GM19324 (cell line): ENCODE results near the gene UBAP1.
"Not testable (repeated sequence)": the region's sequence is repeated elsewhere in the genome, so short reads cannot be mapped to it uniquely, and the experiment has no call there.

Experiments
- ATAC-seq: cut with Tn5 transposase; IDR thresholded peaks from one replicate; pipeline ENCODE4 v1.9.1; 2021; ENCODE audit warnings: mild to moderate bottlenecking, moderate library complexity; ENCODE audit not compliant: unreplicated experiment, low FRiP score

Gene UBAP1

DNA sequence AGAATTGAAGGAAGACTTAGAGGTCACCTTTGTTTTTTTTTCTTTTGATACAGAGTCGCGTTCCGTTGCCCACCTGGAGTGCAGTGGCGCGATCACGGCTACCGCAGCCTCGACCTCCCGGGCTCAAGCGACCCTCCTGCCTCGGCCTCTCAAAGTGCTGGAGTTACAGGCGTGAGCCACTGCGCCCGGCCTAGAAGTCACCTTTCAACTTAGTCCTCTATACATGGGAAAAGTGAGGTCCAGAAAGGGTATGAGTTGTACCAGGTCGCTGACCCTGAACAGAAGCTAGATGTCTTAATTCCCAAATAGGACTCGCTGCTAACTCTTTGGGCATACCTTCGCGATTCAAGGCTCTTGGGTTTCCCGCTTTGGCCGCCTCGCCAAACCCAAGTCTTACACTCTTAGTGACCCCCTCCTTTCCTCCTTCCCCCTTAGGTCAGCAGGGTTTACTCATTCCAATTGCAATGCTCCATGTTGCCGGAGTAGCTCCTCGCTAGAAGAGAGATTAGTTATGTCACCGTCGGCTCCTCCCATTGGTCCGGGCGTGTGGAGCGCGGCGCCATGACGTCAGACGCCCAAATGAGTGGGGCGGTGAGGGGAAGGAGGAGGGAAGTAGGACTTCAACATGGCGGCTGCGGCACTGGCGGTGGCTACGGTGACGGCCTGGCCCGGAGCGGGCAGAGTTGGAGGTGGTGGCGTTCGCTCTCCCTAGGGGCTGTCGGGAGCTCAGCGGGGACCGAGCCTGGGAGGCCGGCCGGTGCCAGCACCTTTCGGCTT is at the start of gene UBAP1:
TSS of gene UBAP1 (plus strand) at position 608 of the 777 bp plus-strand sequence. CDS start 41,872 bp downstream, outside the sequence.
- ATAC-seq = peak; percentile 99

- no peak for ATAC-seq
These were observed 47.3 kb upstream of the UBAP1 start for GRCh38 chr9:34131571-34131970.

GRCh38 chr9:34133436-34133949 is 45.4 kb upstream of the UBAP1 start:
- no peak for ATAC-seq

DNA sequence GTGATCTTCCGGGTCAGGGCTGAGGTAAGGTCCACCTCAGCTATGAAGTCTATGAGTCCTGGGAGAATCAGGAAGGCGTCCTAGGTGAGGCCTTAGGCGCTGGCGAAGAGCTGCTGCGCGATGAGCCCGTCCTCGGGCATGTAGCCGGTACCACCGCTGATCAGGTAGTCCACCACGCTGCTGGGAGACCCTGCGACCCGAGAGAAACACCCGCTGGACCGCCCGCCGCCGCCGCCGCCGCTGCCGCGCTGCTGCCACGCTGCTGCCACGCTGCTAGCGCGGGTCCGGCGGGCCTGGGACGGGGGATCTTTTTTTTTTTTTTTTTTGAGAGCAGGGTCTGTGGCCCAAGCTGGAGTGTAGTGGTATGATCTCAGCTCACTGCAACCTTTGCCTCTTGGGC is 44.3 kb upstream of the UBAP1 start:
- ATAC-seq = no peak

GRCh38 chr9:34138644-34139043 is 40.2 kb upstream of the UBAP1 start:
- not testable (repeated sequence) for ATAC-seq

DNA sequence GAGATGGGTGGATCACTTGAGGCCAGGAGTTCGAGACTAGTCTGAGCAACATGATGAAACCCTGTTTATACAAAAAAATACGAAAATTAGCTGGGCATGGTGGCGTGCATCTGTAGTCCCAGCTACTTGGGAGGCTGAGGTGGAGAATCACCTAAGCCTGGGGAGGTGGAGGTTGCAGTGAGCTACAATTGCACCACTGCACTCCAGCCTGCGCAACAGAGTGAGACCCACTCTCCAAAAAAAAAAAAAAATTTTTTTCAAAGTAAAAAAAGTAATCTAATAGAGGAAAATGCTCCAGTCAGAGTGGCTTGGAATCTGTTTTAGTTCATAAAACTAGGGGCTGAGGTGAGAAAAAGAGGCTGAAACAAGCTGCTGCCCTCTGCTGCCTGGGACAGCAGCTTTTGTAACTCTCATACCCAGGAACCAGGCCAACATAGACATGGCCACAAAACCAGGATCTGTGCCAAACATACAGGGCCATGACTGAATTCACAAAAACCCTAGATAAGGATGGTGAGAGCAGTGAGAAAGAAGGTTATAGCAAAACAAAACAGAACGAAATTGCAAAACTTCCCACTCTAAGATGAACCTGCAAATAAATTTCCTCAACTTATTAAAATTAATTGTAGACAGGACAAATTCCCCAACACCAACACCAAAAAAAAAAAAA is 39.2 kb upstream of the UBAP1 start:
- ATAC-seq = no peak

DNA sequence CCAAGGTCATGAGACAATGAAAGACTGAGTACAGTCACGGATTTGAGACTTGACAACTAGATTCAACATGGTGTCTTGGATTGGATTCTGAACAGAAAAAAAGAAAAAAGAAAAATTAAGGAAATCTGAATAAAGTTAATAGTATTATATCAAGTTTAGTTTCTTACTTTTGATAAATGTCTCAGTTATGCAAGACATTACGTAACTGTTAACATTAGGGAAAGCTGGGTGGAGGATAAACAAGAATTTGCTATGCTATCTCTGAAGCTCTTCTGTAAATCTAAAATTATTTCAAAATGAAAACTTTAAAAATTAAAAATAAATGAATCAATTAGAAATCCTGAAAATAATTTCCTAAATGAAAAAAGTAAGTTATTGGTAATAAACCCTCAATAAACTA is 38.0 kb upstream of the UBAP1 start:
- no peak for ATAC-seq

GRCh38 chr9:34143116-34143515 is 35.7 kb upstream of the UBAP1 start:
- no peak for ATAC-seq

DNA sequence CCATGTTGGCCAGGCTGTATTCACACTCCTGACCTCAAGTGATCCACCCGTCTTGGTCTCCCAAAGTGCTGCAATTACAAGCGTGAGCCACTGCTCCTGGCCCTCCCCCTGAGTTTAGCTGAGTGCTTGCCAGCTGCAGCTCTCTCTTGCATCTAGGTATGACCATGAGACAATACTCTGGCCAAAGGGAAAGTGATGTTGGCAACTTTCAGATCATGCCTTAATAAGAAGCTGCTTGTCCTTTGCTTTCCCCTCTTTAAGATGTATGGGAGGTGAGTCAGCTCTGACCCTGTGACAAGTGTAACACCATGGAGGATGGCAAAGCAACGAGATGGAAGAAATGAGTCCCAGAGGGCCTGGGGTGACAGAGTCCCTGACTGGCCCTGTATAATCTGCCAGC is 33.7 kb upstream of the UBAP1 start:
- ATAC-seq = no peak

DNA sequence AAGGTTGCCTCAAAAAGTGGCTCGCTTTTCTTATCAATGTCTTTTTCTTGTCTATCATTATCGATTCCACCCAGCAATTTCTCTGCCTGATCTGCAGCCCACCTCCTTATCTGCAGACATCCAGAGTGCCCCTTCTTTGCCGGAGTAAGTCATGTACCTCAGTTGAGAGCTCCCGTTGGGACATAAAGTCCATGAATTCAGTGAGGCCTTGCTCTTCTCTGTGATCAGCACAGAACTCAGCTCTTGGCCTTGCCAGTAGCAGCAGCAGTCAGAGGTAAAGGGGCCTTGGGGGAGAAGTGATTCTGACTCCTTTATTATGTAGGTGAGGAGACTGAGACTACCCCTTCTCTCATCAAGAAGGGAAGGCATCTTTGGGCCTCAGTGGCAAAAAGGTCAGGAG is 27.4 kb upstream of the UBAP1 start:
- no peak for ATAC-seq

DNA sequence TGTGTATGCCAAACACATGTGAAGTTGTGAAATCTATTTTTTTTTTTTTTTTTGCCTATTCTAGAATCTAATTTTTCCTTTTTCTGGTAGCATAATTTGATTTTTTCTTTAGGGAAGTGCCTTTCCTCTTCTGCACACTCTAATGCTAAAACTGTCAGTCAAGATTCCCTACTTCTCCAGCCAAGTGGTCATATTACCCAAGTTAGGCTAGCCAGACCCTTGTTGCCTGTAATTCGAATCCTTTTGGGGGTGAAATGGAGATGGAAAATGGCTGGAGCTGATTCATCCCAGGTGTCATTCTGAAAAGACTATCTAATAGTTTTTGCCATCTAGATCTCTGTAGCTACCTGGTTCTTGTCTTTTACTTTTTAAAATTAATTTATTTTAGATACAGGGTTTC is 24.8 kb upstream of the UBAP1 start:
- ATAC-seq = no peak

DNA sequence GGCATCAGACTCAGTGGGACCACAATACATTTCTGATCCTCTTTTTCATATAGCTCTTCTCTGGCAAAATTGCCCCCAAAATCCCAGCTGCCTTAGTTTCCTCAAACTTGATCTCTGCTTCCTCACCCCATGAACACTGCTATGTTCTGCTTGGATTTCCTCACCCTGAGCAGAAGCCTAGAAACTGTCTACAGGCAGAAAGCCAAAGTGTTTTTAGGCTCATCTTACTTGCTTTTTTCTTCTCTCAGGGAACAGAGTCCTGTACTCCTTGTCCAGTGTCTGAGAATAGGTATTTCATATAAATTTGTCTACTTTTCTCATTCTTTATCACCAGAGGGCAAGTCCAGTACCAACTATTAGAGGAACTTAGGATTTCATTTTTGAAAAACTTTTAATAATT is 21.5 kb upstream of the UBAP1 start:
- ATAC-seq = no peak

GRCh38 chr9:34157898-34158297 is 20.9 kb upstream of the UBAP1 start:
- no peak for ATAC-seq

- no peak for ATAC-seq
These were observed 20.4 kb upstream of the UBAP1 start for GRCh38 chr9:34158362-34158869.

GRCh38 chr9:34163434-34163833 is 15.4 kb upstream of the UBAP1 start:
- no peak for ATAC-seq

GRCh38 chr9:34169125-34169524 is 9.7 kb upstream of the UBAP1 start:
- no peak for ATAC-seq

DNA sequence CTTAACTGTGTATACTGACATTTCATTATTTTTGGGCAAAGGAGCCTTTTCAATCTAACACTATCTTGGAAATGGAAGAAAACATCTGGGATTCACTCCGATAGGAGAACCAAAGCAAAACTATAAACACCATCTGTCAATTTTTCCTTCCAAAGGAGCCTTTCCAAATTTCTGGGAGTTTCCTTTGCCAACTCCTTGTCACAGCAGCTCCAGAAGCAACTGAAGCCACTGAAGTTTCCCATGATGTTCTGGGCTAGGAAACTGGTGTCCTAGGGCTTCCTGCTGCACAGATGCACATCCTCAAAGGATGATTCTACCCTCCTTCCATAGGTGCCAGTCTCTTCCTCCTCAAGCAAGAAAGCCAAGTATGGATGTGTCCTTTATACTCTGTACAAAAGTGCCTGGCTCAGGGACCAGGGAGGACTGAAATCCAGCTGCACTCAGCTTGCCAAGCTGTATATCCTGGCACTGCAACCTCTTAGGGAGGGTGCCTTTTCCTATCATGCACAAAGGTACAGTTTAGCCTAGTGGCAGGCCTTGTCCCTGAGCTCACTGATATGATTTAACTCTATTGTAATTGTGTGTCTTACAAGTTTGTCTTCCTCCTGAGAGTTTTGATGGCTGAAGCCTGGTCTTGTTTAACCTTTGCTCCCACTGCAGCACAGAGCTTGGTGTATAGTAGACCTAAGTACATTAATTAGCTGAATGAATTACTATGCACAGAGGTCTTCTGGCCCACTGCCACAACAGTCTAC is 8.4 kb upstream of the UBAP1 start:
- ATAC-seq = no peak

DNA sequence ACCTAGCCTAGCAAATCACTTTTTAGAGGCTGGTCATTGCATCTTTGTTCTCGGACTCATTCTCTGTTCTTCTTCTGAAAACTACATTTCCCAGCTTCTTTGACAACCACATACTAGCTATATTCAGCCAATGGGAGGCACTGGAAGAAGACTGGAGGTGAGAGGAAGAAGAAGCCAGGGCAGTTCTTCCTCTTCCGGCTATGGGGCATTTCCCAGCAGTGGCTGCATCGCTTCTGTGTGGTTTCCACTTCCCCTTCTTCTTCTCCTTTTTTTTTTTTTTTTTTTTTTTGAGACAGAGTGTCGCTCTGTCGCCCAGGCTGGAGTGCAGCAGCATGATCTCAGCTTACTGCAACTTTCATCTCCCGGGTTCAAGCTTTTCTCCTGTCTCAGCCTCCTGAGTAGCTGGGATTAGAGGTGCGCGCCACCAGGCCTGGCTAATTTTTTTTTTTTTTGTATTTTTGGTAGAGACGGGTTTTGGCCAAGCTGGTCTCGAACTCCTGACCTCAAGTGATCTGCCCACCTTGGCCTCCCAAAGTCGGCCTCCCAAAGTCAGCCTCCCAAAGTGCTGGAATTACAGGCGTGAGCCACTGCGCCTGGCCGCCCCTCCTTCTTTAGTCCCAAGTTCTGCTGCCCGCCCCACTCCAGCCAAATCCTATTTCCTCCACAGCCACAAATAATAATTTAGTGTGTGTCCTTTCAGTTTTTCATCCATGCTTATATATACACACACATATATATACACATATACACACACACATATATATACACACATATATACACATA is 6.9 kb upstream of the UBAP1 start:
- ATAC-seq = peak; percentile 61

- no peak for ATAC-seq
These were observed 2.8 kb upstream of the UBAP1 start for GRCh38 chr9:34176089-34176488.
